HL-60 (cell line): Measurements from ENCODE around the gene EYS.

Source experiments
- CTCF ChIP-seq: IDR thresholded peaks from one replicate; pipeline ENCODE4 v1.5.1; 2011; ENCODE audit warnings: low read length, control low read depth, inconsistent platforms; ENCODE audit not compliant: insufficient read depth
- POLR2AphosphoS5 ChIP-seq: IDR thresholded peaks from 2 replicates; pipeline ENCODE4 v1.6.1; 2012; ENCODE audit warnings: low read depth

- TF ChIP-seq CTCF, result no peak
- no peak for TF ChIP-seq POLR2AphosphoS5
Measured at GRCh38 chr6:63824722-63825121, 1882.3 kb downstream of the EYS start.
